GM18858 (cell line): ENCODE data around the gene IL16.

Experiments used
- ATAC-seq: cut with Tn5 transposase; IDR thresholded peaks from one replicate; pipeline ENCODE4 v1.9.1; 2021; ENCODE audit not compliant: unreplicated experiment

Gene IL16

GRCh38 chr15:81361891-81362290 is 165.2 kb downstream of the IL16 start:
- no peak for ATAC-seq

- ATAC-seq: no peak
These were observed 166.1 kb downstream of the IL16 start for GRCh38 chr15:81362790-81363189.

- no peak for ATAC-seq
These were observed 166.6 kb downstream of the IL16 start for GRCh38 chr15:81363276-81363675.
